HepG2 (cell line): Measurements from ENCODE around the gene KCTD16. TPM values are rescaled to one million over a fixed set of nuclear protein-coding genes. Genes with fewer than 3 reads are reported as not detected.

ENCODE experiments used
- NKX3-1 ChIP-seq: sonication (generic); formaldehyde crosslinking; IDR thresholded peaks from 2 replicates; pipeline ENCODE4 v1.5.0; 2020; ENCODE audit warnings: missing genetic modification reagents
- WIZ ChIP-seq: sonication (generic); formaldehyde crosslinking; IDR thresholded peaks from 2 replicates; pipeline ENCODE4 v1.5.1; 2020; ENCODE audit warnings: mild to moderate bottlenecking, missing genetic modification reagents
- ZFP1 ChIP-seq: IDR thresholded peaks from 2 replicates; pipeline ENCODE4 v1.6.1; 2016
- ZNF264 ChIP-seq: sonication (generic); formaldehyde crosslinking; IDR thresholded peaks from 2 replicates; pipeline ENCODE4 v1.4.0; 2020; ENCODE audit warnings: missing genetic modification reagents
- ZNF703 ChIP-seq: sonication (generic); formaldehyde crosslinking; IDR thresholded peaks from 2 replicates; pipeline ENCODE4 v1.5.1; 2020; ENCODE audit warnings: missing genetic modification reagents, mild to moderate bottlenecking, moderate library complexity, borderline replicate concordance
- ZNF781 ChIP-seq: sonication (generic); formaldehyde crosslinking; IDR thresholded peaks from 2 replicates; pipeline ENCODE4 v1.5.1; 2020; ENCODE audit warnings: borderline replicate concordance, mild to moderate bottlenecking, missing genetic modification reagents; ENCODE audit errors: not compliant biosample characterization
- polyA plus RNA-seq, 8 experiments: library from polyadenylated mRNA; depleted of rRNA in 3 of 8; stranded (reverse) in 7 of 8; unstranded in 1 of 8; fragments of >200 nt; fragmentation: Illumina TruSeq in 4 of 8; extraction: Trizol in 4 of 8; gene quantifications; 2 replicates each; pipeline versions ENCODE4 v1.2.1 to v1.2.3, GENCODE V29; 2011 to 2016; ENCODE audit warnings: low read depth in 4 of 8, missing spikeins in 1 of 8, mixed read lengths in 1 of 8; ENCODE audit not compliant: insufficient read depth in 1 of 8
- total RNA-seq, 5 experiments: library from RNA; depleted of rRNA; stranded (reverse); fragments of >200 nt; fragmentation: Illumina TruSeq; extraction: Trizol; gene quantifications; 2 replicates each; pipeline ENCODE4 v1.2.3, GENCODE V29; 2016; ENCODE audit warnings: low read depth in 1 of 5
- TF ChIP-seq, protein P1 (sequence below): sonication (generic); formaldehyde crosslinking; IDR thresholded peaks from 2 replicates; pipeline ENCODE4 v1.5.0; 2020; ENCODE audit warnings: mild to moderate bottlenecking, low read depth, missing genetic modification reagents, borderline replicate concordance
- TF ChIP-seq, protein P2 (sequence below): sonication (generic); formaldehyde crosslinking; IDR thresholded peaks from one replicate; pipeline ENCODE4 v1.5.1; 2020; ENCODE audit warnings: mild to moderate bottlenecking, missing genetic modification reagents; ENCODE audit errors: not compliant biosample characterization

The KCTD16 gene
- total and polyA plus RNA-seq, 2 of the 13 experiments (the other 11 are each of a cell fraction or from before 2014, with no cell fraction given), result 0.02 to 0.09 TPM

DNA sequence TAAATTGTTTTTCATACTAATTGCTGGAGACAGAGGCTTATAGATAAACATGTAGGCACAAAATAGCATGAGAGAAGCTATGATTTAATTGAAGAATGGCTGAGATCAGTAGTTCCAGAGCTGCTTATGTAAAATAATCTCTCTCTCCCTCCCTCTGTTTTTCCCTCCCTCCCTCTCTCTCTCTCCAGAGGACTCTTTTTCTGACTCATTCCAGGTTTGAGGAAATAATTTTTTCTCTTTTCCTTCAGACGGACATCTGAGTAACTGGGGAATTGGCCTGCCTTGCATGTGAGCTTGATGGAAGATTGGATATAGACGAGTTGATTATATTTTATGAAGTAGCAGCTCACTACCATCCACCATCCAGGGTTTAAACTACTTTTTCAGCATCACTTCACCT lies 35.5 kb downstream of the KCTD16 start (continued):
- no peak for TF ChIP-seq WIZ (CRISPR knock-in tag)
- TF ChIP-seq, protein P1, sequence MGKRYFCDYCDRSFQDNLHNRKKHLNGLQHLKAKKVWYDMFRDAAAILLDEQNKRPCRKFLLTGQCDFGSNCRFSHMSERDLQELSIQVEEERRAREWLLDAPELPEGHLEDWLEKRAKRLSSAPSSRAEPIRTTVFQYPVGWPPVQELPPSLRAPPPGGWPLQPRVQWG (CRISPR knock-in tag), result no peak
- no peak for TF ChIP-seq ZNF264 (CRISPR knock-in tag)
- no peak for TF ChIP-seq NKX3-1 (CRISPR knock-in tag)
- no peak for TF ChIP-seq ZNF781 (CRISPR knock-in tag)
- no peak for TF ChIP-seq ZFP1
- TF ChIP-seq, protein P2, sequence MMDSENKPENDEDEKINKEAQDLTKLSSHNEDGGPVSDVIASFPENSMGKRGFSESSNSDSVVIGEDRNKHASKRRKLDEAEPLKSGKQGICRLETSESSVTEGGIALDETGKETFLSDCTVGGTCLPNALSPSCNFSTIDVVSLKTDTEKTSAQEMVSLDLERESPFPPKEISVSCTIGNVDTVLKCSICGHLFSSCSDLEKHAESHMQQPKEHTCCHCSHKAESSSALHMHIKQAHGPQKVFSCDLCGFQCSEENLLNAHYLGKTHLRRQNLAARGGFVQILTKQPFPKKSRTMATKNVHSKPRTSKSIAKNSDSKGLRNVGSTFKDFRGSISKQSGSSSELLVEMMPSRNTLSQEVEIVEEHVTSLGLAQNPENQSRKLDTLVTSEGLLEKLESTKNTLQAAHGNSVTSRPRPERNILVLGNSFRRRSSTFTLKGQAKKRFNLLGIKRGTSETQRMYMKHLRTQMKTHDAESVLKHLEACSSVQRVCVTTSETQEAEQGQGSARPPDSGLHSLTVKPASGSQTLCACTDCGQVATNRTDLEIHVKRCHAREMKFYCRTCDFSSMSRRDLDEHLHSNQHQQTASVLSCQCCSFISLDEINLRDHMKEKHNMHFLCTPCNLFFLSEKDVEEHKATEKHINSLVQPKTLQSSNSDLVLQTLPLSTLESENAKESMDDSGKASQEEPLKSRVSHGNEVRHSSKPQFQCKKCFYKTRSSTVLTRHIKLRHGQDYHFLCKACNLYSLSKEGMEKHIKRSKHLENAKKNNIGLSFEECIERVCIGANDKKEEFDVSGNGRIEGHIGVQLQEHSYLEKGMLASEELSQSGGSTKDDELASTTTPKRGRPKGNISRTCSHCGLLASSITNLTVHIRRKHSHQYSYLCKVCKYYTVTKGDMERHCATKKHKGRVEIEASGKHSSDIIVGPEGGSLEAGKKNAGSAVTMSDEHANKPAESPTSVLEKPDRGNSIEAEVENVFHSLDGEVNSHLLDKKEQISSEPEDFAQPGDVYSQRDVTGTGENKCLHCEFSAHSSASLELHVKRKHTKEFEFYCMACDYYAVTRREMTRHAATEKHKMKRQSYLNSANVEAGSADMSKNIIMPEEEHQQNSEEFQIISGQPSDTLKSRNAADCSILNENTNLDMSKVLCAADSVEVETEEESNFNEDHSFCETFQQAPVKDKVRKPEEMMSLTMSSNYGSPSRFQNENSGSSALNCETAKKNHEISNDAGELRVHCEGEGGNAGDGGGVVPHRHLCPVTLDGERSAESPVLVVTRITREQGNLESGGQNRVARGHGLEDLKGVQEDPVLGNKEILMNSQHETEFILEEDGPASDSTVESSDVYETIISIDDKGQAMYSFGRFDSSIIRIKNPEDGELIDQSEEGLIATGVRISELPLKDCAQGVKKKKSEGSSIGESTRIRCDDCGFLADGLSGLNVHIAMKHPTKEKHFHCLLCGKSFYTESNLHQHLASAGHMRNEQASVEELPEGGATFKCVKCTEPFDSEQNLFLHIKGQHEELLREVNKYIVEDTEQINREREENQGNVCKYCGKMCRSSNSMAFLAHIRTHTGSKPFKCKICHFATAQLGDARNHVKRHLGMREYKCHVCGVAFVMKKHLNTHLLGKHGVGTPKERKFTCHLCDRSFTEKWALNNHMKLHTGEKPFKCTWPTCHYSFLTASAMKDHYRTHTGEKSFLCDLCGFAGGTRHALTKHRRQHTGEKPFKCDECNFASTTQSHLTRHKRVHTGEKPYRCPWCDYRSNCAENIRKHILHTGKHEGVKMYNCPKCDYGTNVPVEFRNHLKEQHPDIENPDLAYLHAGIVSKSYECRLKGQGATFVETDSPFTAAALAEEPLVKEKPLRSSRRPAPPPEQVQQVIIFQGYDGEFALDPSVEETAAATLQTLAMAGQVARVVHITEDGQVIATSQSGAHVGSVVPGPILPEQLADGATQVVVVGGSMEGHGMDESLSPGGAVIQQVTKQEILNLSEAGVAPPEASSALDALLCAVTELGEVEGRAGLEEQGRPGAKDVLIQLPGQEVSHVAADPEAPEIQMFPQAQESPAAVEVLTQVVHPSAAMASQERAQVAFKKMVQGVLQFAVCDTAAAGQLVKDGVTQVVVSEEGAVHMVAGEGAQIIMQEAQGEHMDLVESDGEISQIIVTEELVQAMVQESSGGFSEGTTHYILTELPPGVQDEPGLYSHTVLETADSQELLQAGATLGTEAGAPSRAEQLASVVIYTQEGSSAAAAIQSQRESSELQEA (CRISPR knock-in tag), result no peak
- TF ChIP-seq ZNF703, result no peak
